GDM1 (cell line): Measurements from ENCODE around the gene ARMC5.
"Not testable (repeated sequence)": the region's sequence is repeated elsewhere in the genome, so short reads cannot be mapped to it uniquely, and the experiment has no call there.

Experiments used
- DNase-seq: peaks from one replicate; lab custom pipeline; 2025; lab: John Stamatoyannopoulos, UW

ARMC5 gene

GRCh38 chr16:31501226-31501965, 42.1 kb downstream of the ARMC5 start:
- DNase-seq: no peak

GRCh38 chr16:31501966-31502348, 42.7 kb downstream of the ARMC5 start:
- no peak for DNase-seq

GRCh38 chr16:31502981-31503380, 43.7 kb downstream of the ARMC5 start:
- no peak for DNase-seq

GRCh38 chr16:31503555-31503954, 44.3 kb downstream of the ARMC5 start:
- DNase-seq: not testable (repeated sequence)

GRCh38 chr16:31504159-31504558, 44.9 kb downstream of the ARMC5 start:
- no peak for DNase-seq

- no peak for DNase-seq
Measured at GRCh38 chr16:31505483-31505882, 46.2 kb downstream of the ARMC5 start.

GRCh38 chr16:31507617-31507928, 48.3 kb downstream of the ARMC5 start:
- no peak for DNase-seq

- DNase-seq: peak; percentile 81
Measured at GRCh38 chr16:31507929-31508705, 48.8 kb downstream of the ARMC5 start, which contains the start of gene RUSF1. Gene RUSF1, minus strand, starts transcription at chr16:31508391. Its CDS starts 18 bp downstream, at chr16:31508373.

GRCh38 chr16:31508706-31509195, 49.5 kb downstream of the ARMC5 start:
- no peak for DNase-seq

GRCh38 chr16:31513126-31513525, 53.8 kb downstream of the ARMC5 start:
- no peak for DNase-seq

GRCh38 chr16:31513884-31514283, 54.6 kb downstream of the ARMC5 start:
- no peak for DNase-seq
